Stimulated activated CD8-positive, alpha-beta memory T cell treated with anti-CD3 and anti-CD28 coated beads, Interleukin-7, amount 100 ng/mL, for 1 hour (primary cell): Measurements from ENCODE around the gene HIF3A.
A peak's percentile ranks its signal among the peaks of the same experiment; 100 is the strongest.
"Not testable (repeated sequence)": the region's sequence is repeated elsewhere in the genome, so short reads cannot be mapped to it uniquely, and the experiment has no call there.

Experiments used
- DNase-seq, 2 donors: peaks; one replicate each; pipeline ENCODE4 v3.0.0-alpha.2; 2020; ENCODE audit warnings: low read depth in 2 of 2

Gene HIF3A

DNA sequence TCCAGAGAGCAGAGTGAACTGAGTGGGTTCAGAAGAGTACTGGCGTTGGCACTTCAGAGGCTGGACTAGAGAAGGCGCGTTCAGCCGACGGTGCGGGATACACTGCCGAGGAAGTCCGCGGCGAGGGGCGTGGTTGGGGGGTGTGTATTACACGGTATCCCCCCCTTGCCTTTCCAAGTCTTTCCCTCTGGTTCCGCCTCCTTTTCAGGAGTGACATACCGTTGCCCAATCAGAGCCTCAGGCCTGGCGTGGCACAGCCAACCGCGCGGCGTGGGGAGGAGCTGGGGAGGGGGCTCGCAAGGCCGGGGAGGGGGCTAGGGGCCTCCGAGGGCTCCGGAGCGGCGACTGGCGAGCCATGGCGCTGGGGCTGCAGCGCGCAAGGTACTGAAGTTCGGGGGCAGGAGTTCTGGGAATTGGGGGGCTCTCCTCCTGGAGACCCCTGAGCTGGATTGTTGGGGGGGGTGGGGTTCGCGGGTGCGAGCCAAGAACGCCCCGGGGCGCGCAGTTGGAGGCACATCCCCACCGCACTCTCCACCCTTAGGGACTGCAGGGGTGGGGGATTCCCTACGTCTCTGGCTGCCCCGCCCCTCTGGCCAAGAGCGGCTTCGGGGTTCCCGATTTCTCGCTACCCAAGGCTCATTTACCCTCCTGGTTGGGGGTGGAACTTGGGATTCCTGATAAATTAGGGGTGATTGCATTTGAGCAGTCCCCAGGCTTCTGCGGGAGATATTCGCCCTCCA, at the start of gene HIF3A:
HIF3A (plus strand) TSS at position 321 of the 740 bp plus-strand sequence; CDS start at position 356, 35 bp downstream.
- DNase-seq: no peak

DNA sequence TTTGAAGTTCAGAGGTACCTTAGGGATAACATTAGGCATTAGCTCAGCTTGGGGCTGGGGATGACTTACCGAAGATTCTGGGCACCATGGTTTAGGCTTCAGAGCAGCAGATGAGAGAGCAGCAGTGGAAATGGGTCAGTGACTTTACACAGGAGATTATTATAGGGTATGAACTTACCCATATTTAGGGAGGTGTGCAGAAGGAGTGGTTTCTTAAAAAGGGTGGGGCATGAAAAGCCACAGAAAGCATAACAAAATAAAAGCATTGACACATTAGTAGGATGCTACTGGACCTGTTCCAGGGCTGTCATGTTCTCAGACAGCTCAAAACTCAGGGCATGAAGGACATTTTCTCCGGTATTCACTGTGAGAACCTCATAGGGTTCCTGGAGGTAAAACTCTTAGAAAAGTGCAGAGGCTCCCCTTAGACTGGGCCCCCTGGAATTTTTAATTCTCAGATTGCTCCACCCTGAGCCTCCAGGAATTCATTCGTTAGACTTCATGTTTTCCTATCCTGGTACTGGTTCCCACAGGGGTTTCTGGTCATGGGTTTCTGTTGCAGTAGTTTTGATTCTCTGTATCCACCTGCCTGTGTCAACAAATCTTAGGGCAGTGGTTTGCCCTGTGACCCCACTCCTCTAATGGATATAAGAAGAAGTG, 46.6 kb upstream of the HIF3A start:
- DNase-seq: no peak

DNA sequence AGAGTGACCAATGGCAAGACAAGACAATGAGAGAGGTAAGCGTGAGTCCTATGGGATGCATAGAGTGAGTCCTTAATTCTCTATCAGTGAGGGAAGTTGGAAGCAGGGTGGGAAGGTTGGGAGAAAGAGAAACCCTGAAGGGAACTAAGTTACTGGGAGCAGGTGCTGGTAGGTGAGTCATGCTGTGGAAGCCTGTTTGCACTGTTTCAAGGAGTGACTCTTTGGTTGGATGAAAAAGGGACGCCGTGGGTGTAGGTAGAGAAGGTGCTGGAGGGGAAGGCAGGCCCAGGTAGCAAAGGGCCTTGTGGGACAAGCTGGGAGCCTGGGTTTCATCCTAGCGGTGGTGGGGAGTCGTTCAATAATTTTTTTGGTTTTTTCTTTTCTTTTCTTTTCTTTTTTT, 45.4 kb upstream of the HIF3A start:
- no peak for DNase-seq

DNA sequence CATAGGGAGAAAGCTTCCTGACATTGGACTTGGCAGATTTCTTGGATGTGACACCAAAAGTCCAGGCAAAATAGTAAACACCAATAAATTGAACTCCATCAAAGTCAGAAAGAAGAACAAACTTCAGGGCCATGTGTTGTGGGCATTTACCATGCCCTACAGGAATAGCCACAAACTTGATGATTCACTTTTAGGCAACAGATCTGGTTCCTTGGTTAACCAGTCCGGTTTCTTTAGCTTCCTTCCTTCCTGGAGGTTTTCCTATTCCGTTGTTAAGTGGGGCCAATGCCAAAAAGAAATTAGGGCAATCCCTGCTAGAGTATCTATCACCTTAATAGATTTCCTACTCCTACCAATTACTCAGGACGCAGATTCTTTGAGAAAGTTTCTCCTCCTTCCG, 42.1 kb upstream of the HIF3A start:
- DNase-seq: no peak

DNA sequence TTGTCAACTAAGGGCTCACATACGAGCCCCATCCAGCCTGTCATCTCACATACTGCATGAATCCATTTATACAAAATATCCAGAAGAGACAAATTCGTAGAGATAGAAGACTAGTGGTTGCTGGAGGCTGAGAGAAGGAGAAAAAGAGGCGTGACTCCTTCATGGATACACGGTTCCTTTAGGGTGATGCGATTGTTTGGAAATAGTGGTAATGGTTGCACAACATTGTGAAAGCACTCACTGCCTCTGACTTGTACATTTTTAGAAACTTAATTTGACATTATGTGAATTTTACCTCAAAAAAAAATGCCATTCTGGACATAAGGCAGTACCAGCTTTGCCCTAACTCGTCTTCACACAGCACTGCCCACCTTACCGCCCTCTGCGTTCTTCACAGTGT, 40.0 kb upstream of the HIF3A start:
- DNase-seq: no peak

DNA sequence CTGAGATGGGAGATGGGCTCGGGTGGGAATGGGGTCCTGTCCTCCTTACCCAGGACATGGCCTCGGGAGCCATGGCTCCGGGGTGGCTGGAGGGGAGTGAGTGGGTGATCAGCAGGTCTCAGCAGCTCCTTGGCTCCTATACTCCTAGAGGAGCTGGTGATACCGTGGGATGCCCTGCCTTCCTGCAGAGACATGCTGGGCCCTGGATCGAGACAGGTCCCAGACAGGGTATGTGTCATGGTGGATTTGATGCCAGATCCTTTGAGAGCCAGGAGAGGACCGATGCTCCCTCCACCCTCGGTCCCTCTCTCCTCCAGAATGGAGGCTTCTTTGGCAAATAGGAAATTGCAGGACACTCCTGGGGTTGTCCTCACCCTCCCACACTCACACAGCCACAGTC, 35.3 kb upstream of the HIF3A start:
- DNase-seq: not testable (repeated sequence)

DNA sequence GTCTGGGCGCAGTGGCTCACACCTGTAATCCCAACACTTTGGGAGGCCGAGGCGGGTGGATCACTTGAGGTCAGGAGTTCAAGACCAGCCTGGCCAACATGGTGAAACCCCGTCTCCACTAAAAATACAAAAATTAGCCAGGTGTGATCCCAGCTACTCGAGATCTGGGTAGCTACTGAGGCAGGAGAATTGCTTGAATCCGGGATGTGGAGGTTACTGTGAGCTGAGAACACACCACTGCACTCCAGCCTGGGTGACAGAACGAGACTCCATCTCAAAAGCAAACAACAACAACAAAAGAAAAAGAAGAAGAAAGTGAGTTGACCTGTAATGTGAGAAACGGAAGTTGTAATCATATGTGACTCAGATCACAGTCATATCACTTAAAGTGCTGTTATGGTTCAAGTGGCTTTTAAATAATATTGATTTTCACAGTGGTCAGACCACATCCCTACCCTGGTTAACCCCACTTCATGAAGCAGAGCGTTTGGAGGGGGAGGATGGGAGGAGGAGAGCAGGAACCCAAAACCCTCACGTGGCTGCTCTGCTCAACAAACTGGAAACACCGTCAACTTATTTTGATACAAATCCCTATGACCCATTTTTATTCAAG, 34.1 kb upstream of the HIF3A start:
- DNase-seq: peak in 1 of 2 donors; percentile 25

DNA sequence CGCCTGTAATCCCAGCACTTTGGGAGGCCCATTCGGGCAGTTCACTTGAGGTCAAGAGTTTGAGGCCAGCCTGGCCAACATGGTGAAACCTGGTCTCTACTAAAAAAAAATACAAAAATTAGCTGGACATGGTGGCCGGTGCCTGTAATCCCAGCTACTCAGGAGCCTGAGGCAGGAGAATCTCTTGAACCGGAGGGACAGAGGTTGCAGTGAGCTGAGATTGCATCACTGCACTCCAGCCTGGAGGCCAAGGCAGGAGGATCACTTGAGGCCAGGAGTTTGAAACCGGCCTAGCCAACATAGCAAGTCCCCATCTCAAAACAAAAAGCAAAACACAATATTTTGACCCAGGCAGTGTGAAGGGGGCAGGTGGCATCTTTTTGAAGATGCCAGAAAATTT, 32.0 kb upstream of the HIF3A start:
- DNase-seq: not testable (repeated sequence)

DNA sequence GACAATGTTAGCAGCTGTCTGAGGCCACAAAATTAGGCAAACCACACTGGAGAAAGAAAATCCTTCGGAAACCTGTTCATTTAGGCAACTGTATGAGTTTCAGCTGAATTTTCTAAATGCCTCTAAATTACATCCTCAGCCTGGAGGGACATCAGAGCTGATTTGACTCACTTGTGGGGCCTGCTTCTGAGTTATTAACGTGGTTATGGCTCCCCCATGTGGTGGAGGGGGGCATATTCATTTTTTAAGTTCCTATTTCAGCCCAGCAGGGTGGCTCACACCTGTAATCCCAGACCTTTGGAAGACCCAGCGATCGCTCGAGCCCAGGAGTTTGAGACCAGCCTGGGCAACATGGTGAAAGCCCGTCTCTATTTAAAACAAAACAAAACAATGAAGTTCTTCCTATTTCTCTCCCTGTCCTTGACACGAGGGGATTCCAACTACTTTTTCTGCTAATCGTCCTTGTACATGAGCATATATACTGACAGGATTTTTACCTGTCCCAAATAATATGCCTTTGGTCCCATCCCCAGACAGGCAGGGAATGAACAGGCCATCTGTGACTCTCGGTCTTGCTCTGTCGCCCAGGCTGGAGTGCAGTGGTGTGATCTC, 31.5 kb upstream of the HIF3A start:
- peak; percentile 34 to 43 for DNase-seq

DNA sequence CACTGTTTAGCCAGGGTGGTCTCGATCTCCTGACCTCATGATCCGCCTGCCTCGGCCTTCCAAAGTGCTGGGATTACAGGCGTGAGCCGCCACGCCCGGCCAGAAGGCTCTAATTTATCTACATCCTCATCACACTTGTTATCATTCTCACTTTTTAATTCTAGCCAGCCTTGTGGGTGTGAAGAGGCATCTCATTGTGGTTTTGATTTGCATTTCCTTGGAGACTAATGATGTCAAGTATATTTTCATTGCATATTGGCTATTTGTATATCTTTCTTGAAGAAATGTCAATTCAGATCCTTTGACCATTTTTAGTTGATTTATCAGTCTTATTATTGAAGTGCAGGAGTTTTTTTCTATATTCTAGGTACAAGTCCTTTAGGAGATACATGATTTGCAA, 27.7 kb upstream of the HIF3A start:
- DNase-seq: no peak

DNA sequence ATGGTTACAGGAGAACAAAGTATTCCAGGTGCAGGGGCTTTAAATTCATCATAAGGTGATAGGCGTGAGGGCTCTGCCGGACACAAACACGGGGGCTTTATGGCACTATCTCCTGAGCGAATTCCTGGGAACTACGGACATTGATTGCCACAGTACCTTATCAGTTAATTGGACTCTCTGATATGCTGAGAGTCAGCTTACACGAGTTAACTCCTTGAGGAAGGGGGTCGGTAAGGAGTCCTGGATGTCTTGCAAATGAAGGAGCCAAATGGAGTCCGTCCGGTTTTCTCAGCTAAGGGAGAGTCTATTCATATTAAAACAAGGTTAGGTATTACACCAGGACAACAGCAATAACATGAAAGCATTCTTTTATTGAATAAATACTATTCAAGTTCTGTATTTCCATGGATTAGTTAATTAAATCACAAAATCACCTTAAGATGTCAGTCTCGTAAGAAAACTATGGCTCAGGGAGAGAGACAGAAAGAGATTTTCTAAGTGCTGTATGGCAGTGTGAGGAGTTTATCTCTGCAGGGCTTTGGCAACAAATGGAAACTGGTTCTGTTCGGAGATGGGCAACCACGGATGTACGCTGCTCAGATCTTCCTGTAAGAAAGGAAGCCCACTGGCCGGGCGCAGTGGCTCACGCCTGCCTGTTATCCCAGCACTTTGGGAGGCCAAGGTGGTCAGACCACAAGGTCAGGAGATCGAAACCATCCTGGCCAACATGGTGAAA, 26.2 kb upstream of the HIF3A start:
- DNase-seq: no peak

DNA sequence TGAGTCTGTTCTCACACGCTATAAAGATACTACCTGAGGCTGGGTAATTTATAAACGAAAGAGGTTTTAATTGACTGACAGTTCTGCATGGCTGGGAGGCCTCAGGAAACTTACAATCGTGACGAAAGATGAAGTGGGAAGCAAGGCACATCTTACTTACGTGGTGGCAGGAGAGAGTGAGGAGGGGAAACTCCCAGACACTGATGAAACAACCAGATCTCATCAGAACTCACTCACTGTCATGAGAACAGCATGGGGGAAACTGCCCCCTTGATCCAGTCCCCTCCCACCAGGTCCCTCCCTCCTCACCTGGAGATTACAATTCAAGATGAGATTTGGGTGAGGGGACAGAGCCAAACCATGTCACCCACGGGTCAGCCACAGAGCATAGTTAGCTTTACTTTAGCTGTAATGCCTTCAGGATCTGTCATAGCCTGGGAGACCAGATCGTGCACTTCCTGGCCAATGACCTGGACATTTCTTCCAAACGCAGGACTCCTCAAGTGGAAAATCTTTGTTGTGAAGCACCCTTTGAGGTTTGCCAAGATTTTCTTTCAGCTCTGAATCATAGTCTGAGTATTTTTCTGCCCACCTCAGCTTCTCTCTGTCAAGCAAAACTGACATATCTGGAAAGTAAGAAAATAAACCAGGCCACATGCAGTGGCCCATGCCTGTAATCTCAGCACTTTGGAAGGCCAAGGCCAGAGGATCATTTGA, 25.2 kb upstream of the HIF3A start:
- no peak for DNase-seq

DNA sequence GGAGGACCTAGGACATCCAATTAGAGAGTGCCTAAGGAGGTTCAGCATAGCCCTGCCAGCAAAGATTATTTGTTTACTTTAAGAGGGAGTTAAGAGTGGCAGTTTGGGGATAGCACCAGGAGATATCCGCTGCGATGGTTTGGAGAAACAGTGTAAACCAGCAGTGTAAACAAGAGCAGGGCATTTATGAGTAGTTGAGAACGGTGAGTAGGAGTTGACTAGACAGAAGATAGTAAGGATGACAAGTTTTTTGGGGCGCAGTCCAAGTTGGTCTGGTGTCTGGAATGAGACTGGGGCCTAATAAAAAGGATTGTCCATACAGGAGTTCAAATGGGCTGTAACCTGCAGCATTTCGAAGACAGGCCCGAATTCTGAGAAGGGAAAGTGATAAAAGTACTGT, 22.9 kb upstream of the HIF3A start:
- not testable (repeated sequence) for DNase-seq

DNA sequence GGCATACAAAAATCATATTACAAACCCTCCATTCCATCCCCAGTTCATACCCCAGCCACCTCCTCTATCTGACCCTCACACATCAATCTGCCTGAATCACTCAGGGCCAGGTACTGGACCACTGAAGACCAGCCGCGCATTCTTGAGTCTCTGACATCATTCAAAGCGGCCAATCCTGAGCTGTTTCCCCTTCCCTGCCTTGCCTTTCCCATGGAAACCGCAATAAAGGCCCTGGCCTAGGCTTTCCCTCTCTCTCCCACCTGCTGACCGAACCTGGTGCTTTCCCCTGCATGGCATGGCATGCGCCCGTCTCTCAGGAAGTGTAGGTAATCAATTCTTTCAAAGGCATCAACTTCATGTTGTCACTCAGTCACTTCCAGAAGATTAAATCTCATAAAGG, 17.7 kb upstream of the HIF3A start:
- DNase-seq: no peak

DNA sequence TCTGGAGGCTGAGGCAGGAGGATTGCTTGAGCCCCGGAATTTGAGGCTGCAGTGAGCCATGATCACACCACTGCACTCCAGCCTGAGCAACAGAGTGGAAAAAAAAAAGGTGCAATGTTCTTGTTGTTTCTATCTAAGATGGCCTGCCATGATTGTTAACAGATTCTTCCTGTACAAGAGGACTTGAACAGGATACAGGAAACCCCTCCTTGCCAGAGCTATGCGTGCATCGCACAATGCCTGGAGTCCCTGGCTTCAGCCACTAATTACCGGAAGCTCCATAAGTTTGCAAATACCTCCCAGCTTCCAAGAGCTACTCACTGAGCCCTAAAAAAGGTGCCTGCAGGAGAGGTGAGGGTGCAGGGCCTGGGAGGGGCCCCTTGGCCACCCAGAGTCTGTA, 13.1 kb upstream of the HIF3A start:
- DNase-seq: no peak

DNA sequence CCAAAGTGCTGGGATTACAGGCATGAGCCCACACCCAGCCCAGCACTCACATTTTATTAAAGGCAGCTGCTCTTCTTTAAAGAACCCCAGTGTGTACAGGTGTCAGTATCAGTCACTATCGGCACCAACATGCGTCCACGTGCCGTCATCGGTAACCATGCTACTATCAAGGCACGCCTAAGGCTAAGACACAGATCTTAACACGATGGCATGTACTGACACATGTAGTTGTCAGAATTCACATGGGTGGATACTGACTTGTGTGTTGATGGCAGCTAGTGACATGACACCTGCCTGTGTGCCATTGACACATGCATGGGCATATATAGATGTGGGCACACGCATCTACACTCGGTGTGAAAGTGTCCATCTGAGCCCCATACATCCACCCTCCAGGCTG, 12.2 kb upstream of the HIF3A start:
- DNase-seq: no peak

DNA sequence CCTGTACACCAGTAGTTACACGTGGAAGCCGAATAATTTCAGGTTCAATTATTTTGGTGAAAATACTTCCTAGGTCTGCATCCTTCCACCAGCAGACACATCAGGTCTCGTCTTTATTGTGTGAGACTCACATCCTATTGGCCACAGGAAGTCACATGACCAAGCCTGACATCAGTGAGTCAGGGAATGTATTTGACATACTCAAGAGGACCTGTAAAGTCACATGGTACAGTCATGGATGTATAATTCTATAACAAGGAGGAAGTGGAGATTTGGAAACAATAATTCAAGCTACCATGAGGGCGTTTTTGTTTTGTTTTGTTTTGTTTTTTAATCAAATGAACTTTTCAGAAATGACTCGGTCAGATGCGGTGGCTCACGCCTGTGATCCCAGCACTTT, 9.3 kb upstream of the HIF3A start:
- no peak for DNase-seq

DNA sequence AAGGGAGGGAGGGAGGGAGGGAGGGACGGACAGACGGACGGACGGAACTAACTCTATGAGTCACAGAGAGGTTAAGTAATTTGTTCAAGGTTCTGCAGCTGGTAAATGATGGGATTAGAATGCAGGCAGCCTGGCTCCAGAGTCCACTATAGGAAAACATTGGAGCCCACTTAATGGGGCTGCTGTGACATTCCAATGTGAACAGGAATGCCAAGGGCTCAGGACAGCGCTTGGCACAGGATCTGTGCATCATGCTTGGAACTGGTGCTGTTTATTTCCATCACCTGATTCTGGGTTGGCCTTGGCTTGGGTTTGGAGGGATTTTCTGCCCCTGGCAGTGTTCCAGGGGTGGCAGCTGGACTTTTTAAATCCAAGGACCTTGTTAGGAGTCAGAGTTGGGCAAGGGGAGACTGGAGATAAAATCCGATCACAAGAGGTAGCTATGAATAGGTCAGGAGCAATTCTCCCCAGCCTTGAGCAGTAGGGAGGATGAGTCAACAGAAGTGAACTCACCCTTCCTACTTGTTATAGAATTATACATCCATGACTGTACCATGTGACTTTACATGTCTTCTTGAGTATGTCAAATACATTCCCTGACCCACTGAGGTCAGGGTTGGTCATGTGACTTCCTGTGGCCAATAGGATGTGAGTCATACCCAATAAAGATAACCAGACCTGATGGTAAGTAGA, 7.8 kb upstream of the HIF3A start:
- DNase-seq: no peak

DNA sequence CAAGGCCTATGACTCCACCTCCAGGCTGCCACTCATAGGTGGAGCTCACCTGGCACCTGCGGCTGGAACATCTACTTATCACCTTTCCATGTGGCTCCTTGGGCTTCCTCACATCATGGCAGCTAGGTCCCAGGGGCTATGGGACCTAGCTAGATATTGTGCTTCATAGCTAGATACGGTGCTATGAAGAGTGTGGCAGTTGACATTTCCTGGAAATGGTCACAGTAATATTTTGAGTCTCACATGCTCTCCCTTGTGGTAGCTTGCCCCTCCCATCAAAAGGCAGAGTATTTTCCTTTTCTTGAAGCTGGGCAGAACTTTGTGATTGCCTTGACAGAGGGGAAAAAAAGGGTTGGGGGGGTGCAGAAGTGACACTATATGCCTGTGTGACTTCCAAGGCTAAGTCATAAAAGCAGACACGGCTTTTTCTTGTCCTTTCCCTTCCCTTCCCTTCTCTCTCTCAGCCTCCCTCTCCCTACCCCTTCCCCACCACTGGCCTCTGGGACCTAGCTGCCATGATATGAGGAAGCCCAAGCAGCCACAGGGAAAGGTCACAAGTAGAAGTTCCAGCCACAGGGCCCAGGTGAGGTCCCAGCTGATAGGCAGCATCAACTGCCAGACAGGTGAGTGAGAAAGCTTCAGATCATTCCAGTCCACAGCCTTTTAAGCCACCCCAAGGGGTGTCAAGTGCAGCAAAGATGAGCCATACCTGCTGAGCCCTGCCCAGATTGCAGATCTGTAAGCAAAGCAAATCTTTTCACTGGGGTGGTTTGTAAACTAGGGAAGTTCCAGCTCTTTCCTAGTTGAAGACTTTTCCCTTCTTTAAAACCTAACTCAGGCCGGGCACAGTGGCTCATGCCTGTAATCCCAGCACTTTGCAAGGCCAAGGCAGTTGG, 6.9 kb upstream of the HIF3A start:
- no peak for DNase-seq

DNA sequence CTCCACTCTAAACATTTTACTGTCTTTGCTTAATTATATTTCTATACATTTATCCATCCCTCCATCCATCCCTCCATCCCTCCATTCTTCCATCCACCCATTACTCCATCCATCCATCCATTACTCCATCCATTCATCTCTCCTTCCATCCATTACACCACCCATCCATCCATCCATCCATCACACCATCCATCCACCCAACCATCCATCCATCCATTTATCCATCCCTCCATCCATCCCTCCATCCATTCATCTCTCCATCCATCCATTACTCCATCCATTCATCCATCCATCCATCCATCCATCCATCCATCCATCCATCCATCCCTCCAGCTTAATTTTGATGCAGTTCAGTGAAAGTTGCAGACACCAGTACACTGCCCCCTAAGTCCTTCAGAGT, 5.0 kb upstream of the HIF3A start:
- DNase-seq: no peak
